A673 (cell line): ENCODE results near the gene TST. TPM values are rescaled to one million over a fixed set of nuclear protein-coding genes. Genes with fewer than 3 reads are reported as not detected.

Experiments used
- BruUV-seq: library from RNA; stranded (reverse); fragments of 400-500 nt; replicated peaks from 2 replicates; lab custom pipeline; 2021; lab: Mats Ljungman, UMichigan
- CTCF ChIA-PET: fragments of 300-600 bp; sonication (Branson Sonifier 250); formaldehyde crosslinking; loops from one replicate; lab custom pipeline; 2022; ENCODE audit warnings: antibody characterized with exemption; lab: Charles Lee
- POLR2A ChIA-PET: fragments of 300-600 bp; sonication (Branson Sonifier 250); formaldehyde crosslinking; loops from one replicate; lab custom pipeline; 2022; ENCODE audit warnings: antibody characterized with exemption; ENCODE audit not compliant: low non-redundant PET; lab: Charles Lee
- DNase-seq: peaks from one replicate; pipeline ENCODE4 v3.0.0-alpha.2; 2015; ENCODE audit warnings: low spot score
- H3K27ac ChIP-seq: fragments of 200-600 bp; sonication (generic); 2 replicates; pipeline ENCODE4 v1.5.1; 2016; ENCODE audit warnings: mixed run types, low read depth, mild to moderate bottlenecking, mixed read lengths, antibody characterized with exemption, low read length; ENCODE audit not compliant: poor library complexity, severe bottlenecking
- H3K27me3 ChIP-seq: fragments of 200-600 bp; sonication (generic); replicated peaks from 2 replicates; pipeline ENCODE4 v1.6.1; 2017; ENCODE audit warnings: mixed run types, low read depth, mild to moderate bottlenecking, mixed read lengths, antibody characterized with exemption, low read length; ENCODE audit not compliant: insufficient read depth, poor library complexity
- H3K36me3 ChIP-seq: fragments of 200-600 bp; sonication (generic); 2 replicates; pipeline ENCODE4 v1.6.1; 2016; ENCODE audit warnings: mixed run types, mild to moderate bottlenecking, mixed read lengths, antibody characterized with exemption, low read length; ENCODE audit not compliant: insufficient read depth, poor library complexity, severe bottlenecking
- H3K4me1 ChIP-seq: fragments of 200-600 bp; sonication (generic); 2 replicates; pipeline ENCODE4 v1.6.1; 2017; ENCODE audit warnings: mixed run types, mild to moderate bottlenecking, mixed read lengths, antibody characterized with exemption, low read length; ENCODE audit not compliant: insufficient read depth, poor library complexity, severe bottlenecking
- H3K4me3 ChIP-seq: fragments of 200-600 bp; sonication (generic); 2 replicates; pipeline ENCODE4 v1.5.1; 2016; ENCODE audit warnings: low read depth, mixed run types, mild to moderate bottlenecking, mixed read lengths, low read length; ENCODE audit not compliant: poor library complexity, severe bottlenecking
- H3K9me3 ChIP-seq: fragments of 200-600 bp; sonication (generic); 2 replicates; pipeline ENCODE4 v1.6.1; 2016; ENCODE audit warnings: mixed run types, low read depth, mild to moderate bottlenecking, mixed read lengths, antibody characterized with exemption, low read length; ENCODE audit not compliant: poor library complexity, severe bottlenecking
- CTCF ChIP-seq: fragments of 300-800, 200-600 bp; sonication (generic); conservative IDR thresholded peaks from 2 replicates; pipeline ENCODE4 v1.5.1; 2017; ENCODE audit warnings: low read depth, mild to moderate bottlenecking, antibody characterized with exemption, low read length, moderate library complexity, mixed read lengths
- EZH2 ChIP-seq: fragments of 200-600 bp; sonication (generic); IDR thresholded peaks from 2 replicates; pipeline ENCODE4 v1.6.1; 2017; ENCODE audit warnings: borderline replicate concordance, low read depth, mild to moderate bottlenecking, mixed read lengths, antibody characterized with exemption, low read length; ENCODE audit not compliant: poor library complexity, severe bottlenecking
- intact Hi-C: fragments of 100-400 bp; cut with micrococcal nuclease; formaldehyde crosslinking; loops from one replicate; pipeline ENCODE4 v1.10.0; 2022; ENCODE audit not compliant: unreplicated experiment
- total RNA-seq: library from RNA; stranded (reverse); gene quantifications from 2 replicates; pipeline ENCODE4 v1.2.3, GENCODE V29; 2021

TST gene
- total RNA-seq, 1 experiment from 2014 or later: 31.3 TPM

DNA sequence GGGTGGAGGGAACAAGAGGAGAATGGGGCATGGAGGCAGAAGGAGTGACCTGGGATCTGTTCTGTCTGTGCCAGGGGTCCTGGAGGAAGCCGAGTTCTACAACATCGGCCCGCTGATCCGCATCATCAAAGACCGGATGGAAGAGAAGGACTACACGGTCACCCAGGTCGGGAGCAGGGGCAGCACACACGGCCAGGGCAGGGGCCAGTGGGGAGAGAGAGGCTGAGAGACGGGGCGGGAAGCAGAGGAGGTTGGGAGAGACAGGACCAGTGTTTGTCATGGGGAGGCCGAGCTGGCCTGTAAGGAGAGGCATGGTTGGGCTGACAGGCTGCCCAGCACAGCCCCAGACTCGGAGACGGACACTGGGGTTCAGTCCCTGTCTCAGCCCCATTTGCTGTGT is 37.0 kb upstream of the TST start:
- ChIA-PET POLR2A (no interaction called here), CTCF (no interaction called here)
- no peak overlapping the region for H3K4me3 ChIP-seq
- TF ChIP-seq CTCF (no peak), EZH2 (no peak)
- no peak overlapping the region for H3K27ac ChIP-seq
- intact Hi-C loops: no loop called here
- H3K9me3 ChIP-seq: no peaks in the 10 kb centered on the region
- peaks cover 5% of the 10 kb centered on the region for H3K36me3 ChIP-seq
- no peak for DNase-seq
- no TSS peak for BruUV-seq
- peaks cover 4% of the 10 kb centered on the region for H3K4me1 ChIP-seq
- H3K27me3 ChIP-seq: no peaks in the 10 kb centered on the region

DNA sequence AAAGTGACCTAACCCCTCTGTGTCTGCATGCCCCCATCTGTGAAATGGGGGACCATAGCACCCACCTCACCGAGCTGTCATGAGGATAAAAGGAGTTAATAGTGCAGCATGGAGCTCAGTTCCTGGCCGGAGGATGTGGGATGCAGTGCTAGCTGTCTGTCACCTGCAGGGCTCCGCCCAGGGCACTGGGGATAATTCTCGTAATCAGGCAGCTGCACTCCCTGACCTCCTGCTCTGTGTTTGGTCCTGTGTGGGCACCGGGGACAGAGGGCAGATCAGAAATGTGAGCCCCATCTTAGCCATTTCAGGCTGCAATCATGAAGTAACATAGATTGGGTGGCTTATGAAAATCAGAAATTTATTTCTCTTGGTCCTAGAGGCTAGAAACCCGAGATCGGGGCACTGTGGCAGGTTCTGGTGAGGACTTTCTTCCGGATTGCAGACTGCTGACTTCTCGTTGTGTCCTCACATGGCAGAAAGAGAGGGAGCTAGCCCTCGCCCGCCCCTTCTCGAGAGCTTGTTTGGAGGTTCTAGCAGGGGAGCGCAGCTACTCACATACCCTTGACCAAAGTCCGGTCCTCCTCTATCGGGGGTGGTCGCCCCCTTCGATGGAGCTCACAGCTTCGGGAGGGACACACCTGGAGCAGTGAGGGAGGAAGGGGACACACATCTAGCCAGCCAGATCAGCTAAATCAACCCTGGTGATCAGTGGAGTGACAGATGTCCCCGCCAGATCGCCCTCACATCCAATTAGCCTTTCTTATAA is 35.5 kb upstream of the TST start:
- intact Hi-C loops: no loop called here
- peaks cover 5% of the 10 kb centered on the region for H3K36me3 ChIP-seq
- H3K27ac ChIP-seq: no peak overlapping the region
- no peak for TF ChIP-seq CTCF
- peaks cover 4% of the 10 kb centered on the region for H3K4me1 ChIP-seq
- no peak overlapping the region for H3K4me3 ChIP-seq
- BruUV-seq: no TSS peak
- no peak for DNase-seq
- H3K27me3 ChIP-seq: no peaks in the 10 kb centered on the region
- H3K9me3 ChIP-seq: no peaks in the 10 kb centered on the region
- POLR2A ChIA-PET: no interaction called here
- CTCF ChIA-PET: interaction anchor here (0.6 kb wide), 1 partner anchor 9 kb away, joined by 3 read pairs; no protein-coding TSS in a partner anchor

GRCh38 chr22:37054056-37054395 is 34.8 kb upstream of the TST start:
- TF ChIP-seq EZH2: no peak
- TF ChIP-seq CTCF: no peak
- no peak overlapping the region for H3K27ac ChIP-seq
- no peaks in the 10 kb centered on the region for H3K27me3 ChIP-seq
- H3K4me1 ChIP-seq: peaks cover 4% of the 10 kb centered on the region
- intact Hi-C loops: no loop called here
- no peak overlapping the region for H3K4me3 ChIP-seq
- H3K9me3 ChIP-seq: no peaks in the 10 kb centered on the region
- DNase-seq: no peak
- BruUV-seq: no TSS peak
- CTCF ChIA-PET: no interaction called here
- POLR2A ChIA-PET: no interaction called here
- H3K36me3 ChIP-seq: peaks cover 5% of the 10 kb centered on the region
